Middle frontal gyrus (tissue), 1 donor: ENCODE measurements around the gene SLC35E2B.
A peak's percentile ranks its signal among the peaks of the same experiment; 100 is the strongest.
"Not testable (repeated sequence)": the region's sequence is repeated elsewhere in the genome, so short reads cannot be mapped to it uniquely, and the experiment has no call there.

Source experiments
- DNase-seq: peaks from one replicate; pipeline ENCODE4 v3.0.0-alpha.2; 2015; ENCODE audit warnings: low spot score; ENCODE audit errors: extremely low spot score

The SLC35E2B gene

DNA sequence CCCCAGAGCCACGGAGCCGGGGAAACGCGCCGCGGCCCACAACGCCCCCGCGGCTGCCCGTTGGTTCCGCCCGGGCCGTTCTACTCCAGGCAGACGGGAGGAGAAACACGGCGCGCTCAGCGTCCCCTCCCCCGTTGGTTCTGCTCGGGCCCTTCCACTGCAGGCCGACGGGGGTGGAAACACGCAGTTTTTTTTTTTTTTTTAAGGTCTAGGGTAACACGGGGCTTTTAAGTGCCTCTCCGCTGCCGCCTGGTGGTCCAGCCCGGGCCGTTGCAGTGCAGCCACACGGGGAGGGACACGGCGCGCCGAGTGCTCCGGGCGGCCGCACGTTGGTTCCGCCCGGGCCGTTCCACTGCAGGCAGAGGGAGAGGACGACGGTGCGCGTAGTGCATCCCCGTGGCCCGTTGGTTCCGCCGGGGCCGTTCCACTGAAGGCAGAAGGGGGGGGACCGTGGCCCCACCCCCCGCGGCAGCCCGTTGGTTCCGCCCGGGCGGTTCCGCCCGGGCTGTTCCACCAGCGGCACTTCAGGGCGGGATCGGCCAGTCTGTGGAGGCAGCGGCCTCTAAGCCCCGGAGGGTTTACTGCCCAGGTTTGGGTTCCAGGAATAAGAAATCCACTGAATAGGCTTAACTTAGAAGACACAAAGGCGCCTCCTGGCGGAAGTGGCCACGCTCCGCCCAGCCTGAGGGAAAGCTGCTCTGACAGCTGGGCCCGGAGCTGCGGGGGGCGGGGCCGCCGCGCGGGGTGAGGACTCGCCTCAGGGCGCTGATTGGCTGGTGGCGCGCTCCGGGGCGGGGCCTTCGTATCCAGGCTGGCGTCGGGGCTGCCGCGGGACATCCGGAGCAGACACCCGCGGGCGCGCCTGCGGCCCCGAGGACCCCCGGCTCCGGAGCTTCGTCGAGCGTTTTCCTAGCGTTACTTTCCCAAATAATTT lies at the start of gene SLC35E2B:
SLC35E2B (minus strand) TSS at position 82 of the 934 bp plus-strand sequence. CDS start 16,096 bp downstream, outside the sequence.
- DNase-seq = peak; percentile 74

DNA sequence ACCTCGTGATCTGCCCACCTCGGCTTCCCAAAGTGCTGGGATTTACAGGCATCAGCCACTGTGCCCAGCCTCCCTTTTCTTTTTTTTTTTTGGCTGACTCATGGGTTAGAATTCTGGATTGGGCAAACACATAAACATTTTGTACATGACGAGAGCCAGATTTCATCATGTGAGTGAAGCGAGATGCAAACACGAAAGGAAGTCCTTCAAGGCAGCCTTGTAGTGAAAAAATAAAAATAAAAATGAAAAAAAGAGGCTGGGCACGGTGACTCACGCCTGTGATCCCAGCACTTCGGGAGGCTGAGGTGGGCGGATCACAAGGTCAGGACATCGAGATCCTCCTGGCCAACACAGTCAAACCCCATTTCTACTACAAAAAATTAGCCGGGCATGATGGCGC lies 48.4 kb upstream of the SLC35E2B start:
- not testable (repeated sequence) for DNase-seq

DNA sequence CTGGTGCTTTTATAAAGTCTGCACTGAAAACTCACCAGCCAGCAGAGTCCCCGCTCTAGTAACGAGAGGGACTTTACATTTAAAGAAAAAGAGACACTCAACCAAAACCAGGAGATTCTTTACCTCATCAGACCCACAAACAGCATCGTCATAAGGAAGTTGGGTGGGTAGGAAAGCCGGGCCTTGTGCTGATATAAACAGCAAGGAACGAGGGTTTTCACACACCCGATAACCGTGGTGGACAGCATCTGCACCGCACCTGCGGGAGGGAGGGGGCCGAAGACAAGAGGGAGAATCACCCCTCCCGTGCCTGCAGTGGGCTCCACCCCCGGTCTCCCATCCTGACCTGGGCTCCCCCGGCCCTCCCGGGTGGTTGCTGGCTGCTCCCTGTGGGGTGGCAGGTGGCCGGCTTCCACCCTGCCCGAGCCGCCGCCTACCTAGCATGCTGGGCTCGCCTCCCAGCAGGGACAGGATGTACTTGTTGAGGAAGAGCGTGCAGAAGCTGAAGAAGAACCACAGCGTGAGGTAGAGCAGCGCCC lies 46.3 kb upstream of the SLC35E2B start:
- DNase-seq = not testable (repeated sequence)

DNA sequence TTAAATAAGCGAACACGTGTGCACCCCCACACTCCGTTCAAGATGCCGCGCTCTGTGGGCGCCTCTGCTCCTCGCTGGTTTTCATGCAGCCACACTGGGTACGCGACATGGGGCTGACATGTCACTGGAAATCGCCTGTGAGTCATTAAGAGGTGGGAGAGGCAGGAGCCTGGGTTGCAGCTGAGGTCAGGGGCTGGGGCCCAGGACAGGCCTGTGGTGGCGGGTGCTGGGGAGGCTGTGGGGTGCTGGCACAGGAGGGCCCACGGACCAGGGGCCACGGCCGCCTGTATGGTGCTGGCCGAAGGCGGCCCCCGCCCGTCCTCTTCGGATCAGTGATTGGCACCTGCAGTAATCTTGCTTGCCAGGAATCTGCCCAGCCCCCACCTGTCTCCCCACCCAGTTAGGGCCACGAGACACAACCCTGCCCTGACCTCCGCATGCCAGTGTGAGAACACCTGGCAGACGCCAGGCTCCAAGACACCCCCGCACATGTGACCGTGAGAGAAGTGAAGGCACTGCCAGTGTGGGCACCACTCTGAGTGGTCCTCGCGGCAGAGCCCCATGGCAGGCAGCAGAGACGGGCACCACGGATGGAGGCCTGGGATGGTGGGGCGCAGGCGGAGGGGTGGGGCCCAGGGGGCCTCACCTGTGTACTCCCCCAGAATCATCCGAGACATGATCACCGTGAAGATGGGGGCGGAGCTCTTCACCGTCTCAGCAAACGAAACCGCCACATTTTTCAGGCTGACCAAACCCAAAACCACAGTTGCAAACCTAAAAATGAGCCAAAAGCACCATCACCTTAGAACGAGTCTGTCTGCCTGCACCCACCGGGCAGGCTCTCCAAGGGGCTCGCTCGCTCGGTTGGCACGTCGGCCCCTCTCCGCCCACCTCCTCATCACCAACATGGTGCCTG lies 45.3 kb upstream of the SLC35E2B start:
- not testable (repeated sequence) for DNase-seq

DNA sequence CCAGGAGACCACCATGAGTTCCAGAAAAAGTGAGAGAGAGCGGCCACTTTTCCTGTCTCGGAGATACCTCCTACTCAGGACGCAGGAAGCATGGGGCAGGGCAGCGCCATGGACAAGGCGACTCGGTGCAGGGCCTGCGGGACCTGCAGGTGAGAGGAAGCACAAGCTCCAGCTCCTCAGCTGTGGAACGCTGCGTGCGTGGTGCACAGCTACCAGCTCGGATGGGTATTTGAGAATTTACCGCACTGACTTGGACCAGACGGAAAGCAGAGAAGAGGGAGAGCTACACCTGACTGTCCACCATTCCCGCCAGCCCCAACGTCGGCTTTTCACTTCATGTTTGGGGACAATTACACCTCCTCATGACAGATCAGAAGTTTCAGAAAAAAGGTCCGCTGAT lies 39.8 kb upstream of the SLC35E2B start:
- no peak for DNase-seq

DNA sequence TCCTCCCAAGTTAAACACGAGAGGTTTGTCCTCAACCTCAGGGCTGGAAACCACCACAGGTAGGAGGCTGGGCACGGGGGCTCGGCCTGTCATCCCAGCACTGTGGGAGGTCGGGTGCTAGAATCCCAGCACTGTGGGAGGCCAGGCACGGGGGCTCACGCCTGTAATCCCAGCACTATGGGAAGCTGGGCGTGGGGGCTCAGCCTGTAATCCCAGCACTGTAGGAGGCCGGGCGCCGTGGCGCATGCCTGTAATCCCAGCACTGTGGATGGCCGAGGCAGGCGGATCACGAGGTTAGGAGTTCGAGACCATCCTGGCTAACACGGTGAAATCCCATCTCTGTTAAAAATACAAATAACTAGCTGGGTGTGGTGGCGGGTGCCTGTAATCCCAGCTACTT lies 38.3 kb upstream of the SLC35E2B start:
- no peak for DNase-seq

DNA sequence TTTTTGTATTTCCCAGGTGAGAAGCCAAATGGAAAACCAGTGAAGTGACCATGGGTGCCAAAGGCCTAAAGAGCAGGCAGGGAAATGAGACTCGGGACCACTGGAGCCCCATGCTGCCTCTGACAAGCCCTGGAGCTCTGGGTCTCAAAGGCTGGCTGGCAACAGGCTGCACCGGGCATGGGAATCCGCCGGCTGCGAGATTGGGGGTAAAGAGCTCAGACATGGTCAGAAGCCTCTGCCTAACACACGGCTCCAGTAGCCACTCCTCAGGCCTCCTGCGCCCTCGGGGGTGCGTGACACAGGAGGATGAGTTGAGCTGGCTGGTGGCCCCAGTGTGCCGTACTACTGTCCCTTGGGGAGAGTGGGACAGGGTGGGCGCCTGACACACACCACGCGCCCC lies 37.6 kb upstream of the SLC35E2B start:
- not testable (repeated sequence) for DNase-seq

DNA sequence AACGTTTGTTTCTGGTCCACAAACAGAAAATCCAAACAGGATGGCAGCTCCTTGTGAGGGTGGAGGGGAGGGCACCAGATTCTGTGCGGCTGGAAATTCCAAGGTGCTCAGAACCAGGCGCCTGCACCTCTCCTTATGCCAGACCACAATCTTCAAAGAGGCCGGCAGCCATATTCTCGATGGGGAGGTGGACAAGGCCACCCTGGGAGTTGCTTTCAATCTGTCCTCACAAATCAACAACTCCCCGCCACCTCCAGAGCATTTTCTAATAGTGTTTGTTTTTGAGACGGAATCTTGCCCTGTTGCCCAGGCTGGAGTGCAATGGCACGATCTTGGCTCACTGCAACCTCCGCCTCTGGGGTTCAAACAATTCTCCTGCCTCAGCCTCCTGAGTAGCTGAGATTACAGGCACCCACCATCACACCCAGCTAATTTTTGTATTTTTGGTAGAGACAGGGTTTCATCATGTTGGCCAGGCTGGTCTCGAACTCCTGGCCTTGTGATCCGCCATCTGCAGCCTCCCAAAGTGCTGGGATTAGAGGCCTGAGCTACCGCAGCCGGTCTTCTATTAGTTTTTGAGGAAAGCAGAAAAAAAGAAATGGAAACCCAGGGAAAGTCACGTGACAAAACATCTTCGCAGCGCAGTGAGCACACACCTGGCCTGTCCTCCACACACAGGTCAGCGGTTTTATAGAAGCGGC lies 36.7 kb upstream of the SLC35E2B start:
- DNase-seq = not testable (repeated sequence)

DNA sequence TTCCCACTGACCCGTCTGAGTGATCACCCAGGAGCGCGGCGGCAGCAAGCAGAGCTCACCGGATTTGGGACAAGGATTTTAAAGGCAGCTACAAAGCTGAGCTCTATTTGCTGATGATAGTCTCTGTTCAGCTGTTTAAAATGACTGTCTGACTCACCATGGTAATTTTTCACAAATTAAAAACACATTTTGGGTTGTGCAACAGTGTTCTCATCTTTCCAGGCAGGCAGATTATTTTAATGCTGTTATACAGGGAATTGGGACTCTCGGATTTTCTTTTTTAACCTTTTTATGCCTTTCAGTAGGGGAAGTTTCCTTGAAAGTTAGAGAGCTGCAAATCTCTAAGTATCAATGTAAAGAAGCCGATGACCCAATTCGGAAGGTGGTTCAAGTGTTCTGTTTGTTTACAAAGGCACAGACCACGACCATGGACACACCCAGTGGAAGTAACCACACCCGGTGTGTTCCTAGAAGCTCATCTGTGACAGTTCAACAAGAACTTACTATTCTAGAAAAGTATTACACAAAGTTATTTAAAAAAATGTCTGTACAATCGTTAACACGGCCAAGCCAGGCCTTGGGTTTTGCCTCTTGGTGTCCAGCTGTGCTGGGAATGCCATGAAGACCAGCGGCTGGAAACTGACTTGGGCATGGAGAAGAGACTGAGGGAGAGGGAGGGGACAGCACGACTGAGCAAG lies 35.9 kb upstream of the SLC35E2B start:
- DNase-seq = not testable (repeated sequence)

DNA sequence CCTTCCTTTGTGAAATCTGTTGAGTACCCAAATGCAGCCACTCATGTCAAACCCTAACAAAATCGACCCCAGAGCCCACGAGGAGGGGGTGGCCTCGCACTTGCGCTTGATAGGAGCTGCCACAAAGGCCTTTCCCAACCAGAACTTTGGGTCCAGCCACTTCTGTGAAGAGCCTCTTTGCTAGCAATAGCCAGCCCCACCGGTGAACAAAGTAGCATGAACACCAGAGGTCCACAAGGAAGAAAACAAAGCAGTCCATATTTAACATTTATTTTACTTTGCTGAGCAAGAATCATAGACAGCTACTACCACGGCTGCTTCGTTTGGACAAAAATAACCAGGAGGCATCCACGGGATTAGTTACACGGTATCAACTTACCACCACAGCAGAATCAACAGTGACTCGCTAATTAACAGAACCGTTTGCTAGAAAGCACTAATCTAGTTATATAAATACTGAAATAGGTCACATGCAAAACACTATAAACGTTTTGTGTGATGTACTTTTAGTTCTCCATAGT lies 34.6 kb upstream of the SLC35E2B start:
- not testable (repeated sequence) for DNase-seq

DNA sequence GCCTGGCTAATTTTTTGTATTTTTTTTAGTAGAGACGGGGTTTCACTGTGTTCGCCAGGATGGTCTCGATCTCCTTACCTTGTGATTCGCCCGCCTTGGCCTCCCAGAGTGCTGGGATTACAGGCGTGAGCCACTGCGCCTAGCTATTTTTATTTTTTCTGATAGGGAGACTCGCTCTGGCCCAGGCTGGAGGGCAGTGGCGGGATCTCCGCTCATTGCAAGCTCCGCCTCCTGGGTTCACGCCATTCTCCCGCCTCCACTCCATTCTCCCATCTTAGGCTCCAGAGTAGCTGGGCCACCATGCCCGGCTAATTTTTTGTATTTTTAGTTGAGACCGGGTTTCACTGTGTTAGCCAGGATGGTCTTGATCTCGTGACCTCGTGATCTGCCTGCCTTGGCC lies 33.5 kb upstream of the SLC35E2B start:
- DNase-seq = not testable (repeated sequence)

DNA sequence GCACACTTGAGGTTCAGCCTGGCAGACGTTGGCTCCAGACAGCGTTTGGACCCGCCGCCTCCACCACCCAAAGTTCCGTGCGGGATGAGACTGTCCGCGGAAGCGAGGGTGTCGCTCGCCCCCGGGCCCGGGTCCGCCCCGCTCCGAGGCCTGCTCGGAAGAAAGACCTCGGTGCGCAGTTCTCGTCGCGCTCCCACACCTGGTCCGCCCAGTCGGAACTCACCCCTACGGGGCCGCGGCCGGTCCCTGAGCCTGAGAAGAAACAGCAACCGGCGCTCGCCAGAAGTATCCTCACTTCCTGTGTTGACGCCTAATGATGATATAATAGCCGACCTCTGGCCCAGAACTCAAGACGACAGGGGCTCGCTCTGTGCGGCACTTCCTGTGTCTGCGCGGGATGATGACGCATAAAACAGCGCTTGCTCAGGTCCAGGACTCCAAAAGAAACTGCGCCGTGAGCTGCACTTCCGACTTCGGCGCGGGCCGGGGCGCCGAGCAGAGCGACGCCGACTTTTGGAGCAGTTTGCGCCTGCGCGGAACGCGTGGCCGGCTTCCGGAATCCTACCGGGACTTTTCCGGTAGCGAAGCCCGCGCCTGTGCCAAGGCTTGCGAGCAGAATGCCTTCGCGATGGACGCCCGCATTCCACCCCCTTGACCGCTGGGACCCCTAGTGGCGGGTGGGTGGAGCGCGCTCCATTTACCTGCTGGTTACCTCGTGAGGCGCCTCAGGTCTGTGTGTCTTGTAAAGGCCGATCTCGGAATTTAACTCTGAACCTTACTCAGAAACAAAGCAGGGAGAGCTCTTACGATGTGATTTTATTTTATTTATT lies 31.7 kb upstream of the SLC35E2B start, which contains the start of gene CDK11A:
CDK11A (minus strand) TSS at position 323 of the 830 bp plus-strand sequence. CDS start 1,539 bp downstream, outside the sequence.
- peak; percentile 99 for DNase-seq

DNA sequence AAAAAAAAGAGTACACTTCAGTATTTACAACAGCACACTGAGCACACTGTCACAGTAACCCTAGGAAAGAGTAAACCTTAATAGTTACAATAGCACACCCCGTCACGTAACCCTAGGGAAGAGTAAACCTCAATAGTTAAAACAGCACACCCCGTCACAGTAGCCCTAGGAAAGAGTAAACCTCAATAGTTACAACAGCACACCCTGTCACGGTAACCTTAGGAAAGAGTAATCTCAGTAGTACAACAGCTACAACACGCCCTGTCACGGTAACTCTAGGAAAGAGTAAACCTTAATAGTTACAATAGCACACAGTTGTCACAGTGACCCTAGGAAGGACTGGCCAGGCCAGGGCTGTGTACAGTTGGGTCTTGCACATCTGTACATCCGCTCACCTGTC lies 28.6 kb upstream of the SLC35E2B start:
- DNase-seq = no peak

DNA sequence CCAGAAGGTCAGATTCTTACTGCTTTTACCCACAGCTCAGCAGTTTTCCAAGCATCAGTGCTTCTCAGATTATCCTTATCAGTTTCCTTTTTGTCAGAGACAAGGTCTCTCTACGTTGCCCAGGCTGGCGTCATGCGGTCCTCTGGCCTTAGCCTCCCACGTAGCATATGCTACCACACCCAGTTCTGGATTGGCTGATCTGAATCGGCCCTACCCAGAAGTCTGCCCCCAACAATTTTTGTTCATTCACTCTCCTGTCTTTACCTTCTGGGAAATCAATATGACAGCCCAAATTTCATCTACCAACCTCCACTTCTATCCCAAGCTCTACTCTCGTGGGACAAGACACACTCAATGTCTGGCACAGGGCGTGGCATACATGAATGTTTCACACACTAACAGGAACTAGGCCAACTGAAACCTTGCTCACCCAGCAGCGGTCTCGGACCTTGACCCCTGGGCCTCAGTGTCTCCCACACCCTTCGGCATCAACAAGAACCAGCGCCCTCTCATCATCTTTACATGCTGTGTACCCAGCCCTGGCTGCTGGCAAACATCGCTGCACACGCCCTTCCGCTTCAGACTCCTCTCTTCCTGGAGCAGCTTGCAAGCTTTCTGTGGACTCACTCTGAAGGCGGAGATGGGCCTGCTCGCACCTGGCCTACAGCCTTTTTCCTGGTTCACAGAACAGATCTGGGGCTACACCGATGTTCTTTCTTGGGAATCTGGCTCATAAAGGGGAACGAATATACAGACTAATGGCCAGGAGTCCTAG lies 22.7 kb upstream of the SLC35E2B start:
- DNase-seq = not testable (repeated sequence)

DNA sequence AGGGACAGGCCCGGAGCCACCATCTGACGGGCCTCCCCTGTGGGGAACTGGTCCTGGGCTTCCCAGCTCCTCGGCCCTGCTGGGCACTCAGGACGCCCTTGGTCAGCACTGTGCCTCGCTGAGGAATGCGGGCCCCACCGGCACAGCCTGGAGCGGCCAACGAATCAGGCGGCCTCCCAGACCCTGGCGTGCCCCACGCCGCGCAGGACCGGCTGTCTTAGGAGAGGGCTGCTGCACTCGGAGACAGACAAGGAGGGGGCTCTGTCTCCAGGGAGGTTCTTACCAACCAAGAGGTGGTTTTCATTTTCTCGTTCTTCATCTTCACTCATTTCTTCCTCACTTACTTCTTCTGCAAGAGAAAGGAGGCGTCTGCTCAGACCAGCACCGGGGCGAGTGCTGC lies 15.3 kb upstream of the SLC35E2B start:
- DNase-seq = not testable (repeated sequence)

DNA sequence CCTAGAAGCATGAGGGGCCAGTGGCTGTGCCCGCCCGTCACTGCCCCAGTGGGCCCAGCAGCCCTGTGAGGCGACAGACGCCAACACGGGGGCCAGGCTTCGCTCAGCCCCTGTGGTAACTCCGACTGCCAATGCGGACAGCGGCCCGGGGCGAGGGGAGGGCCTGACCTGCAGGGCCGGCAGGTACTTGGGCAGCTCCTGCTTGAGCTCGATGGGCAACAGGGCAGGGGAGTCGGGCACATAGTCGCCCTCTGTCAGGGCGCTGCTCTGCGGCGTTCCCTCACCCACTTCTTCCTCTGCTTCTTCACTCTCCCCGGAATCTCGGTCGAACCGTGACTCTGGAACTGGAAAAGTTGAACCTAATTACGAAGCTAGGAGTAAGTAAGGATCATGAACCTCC lies 14.6 kb upstream of the SLC35E2B start:
- not testable (repeated sequence) for DNase-seq

DNA sequence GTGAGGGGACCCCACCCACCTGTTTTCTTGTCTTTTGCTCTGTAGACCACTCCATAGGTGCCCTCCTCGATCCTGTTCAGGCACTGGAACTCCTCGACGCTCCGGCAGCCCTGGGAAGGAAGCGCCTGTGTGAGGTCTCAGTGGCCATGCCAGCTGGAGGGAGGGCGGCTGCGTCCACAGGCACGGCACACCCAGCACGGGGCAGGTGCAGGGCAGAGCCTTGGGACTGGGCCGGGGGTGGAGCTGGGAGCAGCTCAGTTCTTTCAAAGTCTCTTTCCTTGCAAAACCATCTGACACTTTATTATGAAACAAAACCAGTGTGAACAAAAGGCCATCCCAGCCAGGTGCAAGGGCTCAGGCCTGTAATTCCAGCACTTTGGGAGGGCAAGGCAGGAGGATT lies 13.0 kb upstream of the SLC35E2B start:
- DNase-seq = not testable (repeated sequence)

DNA sequence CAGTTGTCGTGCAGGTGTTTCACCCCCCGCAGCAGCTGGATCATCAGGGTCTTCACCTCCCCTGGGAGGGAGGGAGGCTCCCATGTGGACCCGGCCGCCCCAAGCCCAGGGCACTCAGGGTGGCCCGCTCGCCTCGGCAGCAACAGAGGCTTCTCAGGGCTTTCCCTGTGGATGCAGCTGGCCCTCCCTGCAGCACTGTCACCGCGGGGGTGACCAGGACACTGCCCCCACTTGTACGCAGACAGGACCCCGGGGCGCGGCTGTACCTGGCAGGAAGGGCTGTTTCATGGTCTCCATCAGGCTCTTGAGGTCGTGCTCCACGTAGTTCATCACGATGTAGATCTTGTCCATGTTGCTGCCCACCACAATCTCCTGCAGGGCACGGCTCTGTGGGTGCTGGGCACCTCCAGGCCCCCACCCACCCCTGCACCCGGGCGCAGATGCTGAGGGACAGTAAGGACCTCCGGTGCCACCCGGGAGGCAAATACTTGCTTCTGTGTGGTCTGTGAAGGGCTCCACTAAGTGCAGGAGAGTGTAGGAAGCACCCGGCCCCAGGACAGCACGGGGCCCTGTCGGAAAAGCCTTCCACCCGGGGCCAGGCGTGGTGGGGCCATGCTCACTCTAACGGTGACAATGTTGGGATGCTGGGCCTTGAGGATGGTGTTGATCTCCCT lies 11.8 kb upstream of the SLC35E2B start:
- DNase-seq = not testable (repeated sequence)
